Smooth muscle cell (in vitro differentiated cells): ENCODE measurements around the gene MPL. TPM values are rescaled to one million over a fixed set of nuclear protein-coding genes. Genes with fewer than 3 reads are reported as not detected.

Source experiments
- DNase-seq: peaks from one replicate; lab custom pipeline; 2025; ENCODE audit not compliant: unreplicated experiment; lab: John Stamatoyannopoulos, UW
- H2AFZ ChIP-seq: fragments of 200-600 bp; sonication (generic); 2 replicates; pipeline ENCODE4 v1.6.0; 2016; ENCODE audit warnings: antibody characterized with exemption, low read depth, mild to moderate bottlenecking
- H3F3A ChIP-seq: fragments of 200-600 bp; sonication (generic); 2 replicates; pipeline ENCODE4 v1.6.0; 2017; ENCODE audit warnings: antibody characterized with exemption, low read depth
- H3K27ac ChIP-seq: fragments of 200-600 bp; sonication (generic); 2 replicates; pipeline ENCODE4 v1.5.1; 2016; ENCODE audit warnings: low read depth, mild to moderate bottlenecking
- H3K27me3 ChIP-seq: fragments of 200-600 bp; sonication (generic); 2 replicates; pipeline ENCODE4 v1.6.1; 2016; ENCODE audit warnings: low read depth, mild to moderate bottlenecking
- H3K36me3 ChIP-seq: fragments of 200-600 bp; sonication (generic); 2 replicates; pipeline ENCODE4 v1.5.1; 2016; ENCODE audit warnings: low read depth
- H3K4me1 ChIP-seq: fragments of 200-600 bp; sonication (generic); 2 replicates; pipeline ENCODE4 v1.5.1; 2016; ENCODE audit warnings: low read depth
- H3K4me2 ChIP-seq: fragments of 200-600 bp; sonication (generic); 2 replicates; pipeline ENCODE4 v1.6.0; 2016; ENCODE audit warnings: mild to moderate bottlenecking
- H3K4me3 ChIP-seq: fragments of 200-600 bp; sonication (generic); 2 replicates; pipeline ENCODE4 v1.5.1; 2016; ENCODE audit warnings: mild to moderate bottlenecking
- H3K79me2 ChIP-seq: fragments of 200-600 bp; sonication (generic); 2 replicates; pipeline ENCODE4 v1.6.0; 2016; ENCODE audit warnings: low read depth, mild to moderate bottlenecking
- H3K9ac ChIP-seq: fragments of 200-600 bp; sonication (generic); 2 replicates; pipeline ENCODE4 v1.6.0; 2016; ENCODE audit warnings: low read depth
- H3K9me3 ChIP-seq: fragments of 200-600 bp; sonication (generic); replicated peaks from 2 replicates; pipeline ENCODE4 v1.5.1; 2016; ENCODE audit warnings: low read depth
- H4K20me1 ChIP-seq: fragments of 200-600 bp; sonication (generic); 2 replicates; pipeline ENCODE4 v1.6.0; 2016; ENCODE audit warnings: low read depth
- CTCF ChIP-seq: fragments of 200-600 bp; sonication (generic); IDR thresholded peaks from 2 replicates; pipeline ENCODE4 v1.5.1; 2017; ENCODE audit warnings: borderline replicate concordance, mild to moderate bottlenecking, antibody characterized with exemption; ENCODE audit not compliant: insufficient read depth, poor library complexity, severe bottlenecking
- WGBS: methylation state at CpG from one replicate; pipeline ENCODE4 v1.1.7; 2016; ENCODE audit warnings: low lambda C conversion rate; 5-methylcytosine and 5-hydroxymethylcytosine counted together
- polyA plus RNA-seq: library from polyadenylated mRNA; unstranded; fragments of >200 nt; fragmentation: Nextera tagmentation; extraction: Ambion mirVana; gene quantifications from 2 replicates; pipeline ENCODE4 v1.2.1, GENCODE V29; 2016
- total RNA-seq: library from RNA; depleted of rRNA; stranded (reverse); fragments of >200 nt; gene quantifications from 2 replicates; pipeline ENCODE4 v1.2.3, GENCODE V29; 2014

The MPL gene
- total RNA-seq (not detected in 2 replicates), polyA plus RNA-seq (not detected in 2 replicates)

GRCh38 chr1:43337588-43337987, at the start of gene MPL:
Gene MPL, plus strand, starts transcription at chr1:43337818. Its CDS starts 31 bp downstream, at chr1:43337849.
- Histone ChIP-seq H4K20me1 (no peaks in the 10 kb centered on the region), H3K79me2 (no peaks in the 10 kb centered on the region), H3F3A (no peaks in the 10 kb centered on the region), H3K4me2 (no peak within 1 kb of the TSS), H3K9me3 (no peaks in the 10 kb centered on the region), H3K27ac (no peak within 1 kb of the TSS), H2AFZ (no peak within 1 kb of the TSS), H3K4me1 (no peaks in the 10 kb centered on the region), H3K36me3 (no peaks in the 10 kb centered on the region), H3K27me3 (no peaks in the 10 kb centered on the region), H3K4me3 (no peak within 1 kb of the TSS), H3K9ac (no peak within 1 kb of the TSS)
- TF ChIP-seq CTCF: no peak
- 62% methylated on average over 3 of the region's 3 CpGs for WGBS
- no peak for DNase-seq

- H3F3A ChIP-seq: no peaks in the 10 kb centered on the region
- H3K27me3 ChIP-seq: no peaks in the 10 kb centered on the region
- H4K20me1 ChIP-seq: no peaks in the 10 kb centered on the region
- TF ChIP-seq CTCF: no peak
- H3K9ac ChIP-seq: no peak overlapping the region
- H3K9me3 ChIP-seq: no peaks in the 10 kb centered on the region
- H2AFZ ChIP-seq: no peak overlapping the region
- no peak overlapping the region for H3K27ac ChIP-seq
- no peak overlapping the region for H3K4me3 ChIP-seq
- no peak overlapping the region for H3K4me2 ChIP-seq
- H3K36me3 ChIP-seq: no peaks in the 10 kb centered on the region
- H3K79me2 ChIP-seq: no peaks in the 10 kb centered on the region
- H3K4me1 ChIP-seq: no peaks in the 10 kb centered on the region
- no peak for DNase-seq
- WGBS: 88% methylated on average over 9 of the region's 9 CpGs
Observed at GRCh38 chr1:43288058-43288784, 49.4 kb upstream of the MPL start.

GRCh38 chr1:43288785-43289706, 48.6 kb upstream of the MPL start:
- no peaks in the 10 kb centered on the region for H3K9me3 ChIP-seq
- no peak overlapping the region for H2AFZ ChIP-seq
- no peaks in the 10 kb centered on the region for H3K27me3 ChIP-seq
- WGBS: 86% methylated on average over 12 of the region's 12 CpGs
- DNase-seq: no peak
- H3K4me2 ChIP-seq: no peak overlapping the region
- TF ChIP-seq CTCF: no peak
- no peaks in the 10 kb centered on the region for H3K79me2 ChIP-seq
- no peak overlapping the region for H3K4me3 ChIP-seq
- H3K36me3 ChIP-seq: no peaks in the 10 kb centered on the region
- peaks cover under 1% of the 10 kb centered on the region for H3K4me1 ChIP-seq
- H3K9ac ChIP-seq: no peak overlapping the region
- H3F3A ChIP-seq: no peaks in the 10 kb centered on the region
- H3K27ac ChIP-seq: no peak overlapping the region
- H4K20me1 ChIP-seq: no peaks in the 10 kb centered on the region
